Spleen (tissue), 11 donors: ENCODE results near the gene TMCC1. TPM values are rescaled to one million over a fixed set of nuclear protein-coding genes. Genes with fewer than 3 reads are reported as not detected.
"Not testable (repeated sequence)": the region's sequence is repeated elsewhere in the genome, so short reads cannot be mapped to it uniquely, and the experiment has no call there.

Experiments used
- DNase-seq: peaks from one replicate; pipeline ENCODE4 v3.0.0-alpha.2; 2020
- H3K27ac ChIP-seq, 8 donors: fragments of 200-600 bp; sonication (generic) in 7 of 8; 1 replicate in 4 of 8; 2 replicates in 4 of 8; pipeline versions ENCODE4 v1.5.0 to v1.8.0; 2016 to 2021; ENCODE audit warnings: inconsistent platforms in 4 of 8, mild to moderate bottlenecking in 4 of 8, moderate library complexity in 1 of 8
- H3K27me3 ChIP-seq, 7 donors: fragments of 200-600 bp; sonication (generic) in 6 of 7; replicated peaks in 1 of 7; 1 replicate in 4 of 7; 2 replicates in 3 of 7; pipeline versions ENCODE4 v1.5.0 to v1.8.0; 2016 to 2021; ENCODE audit warnings: inconsistent platforms in 3 of 7, mild to moderate bottlenecking in 1 of 7
- H3K36me3 ChIP-seq, 6 donors: fragments of 200-600 bp; sonication (generic) in 5 of 6; 1 replicate in 4 of 6; 2 replicates in 2 of 6; pipeline versions ENCODE4 v1.5.0 to v1.8.0; 2016 to 2021; ENCODE audit warnings: inconsistent platforms in 2 of 6
- H3K4me1 ChIP-seq, 6 donors: fragments of 200-600 bp; sonication (generic) in 5 of 6; 1 replicate in 3 of 6; 2 replicates in 3 of 6; pipeline versions ENCODE4 v1.5.0 to v1.8.0; 2016 to 2021; ENCODE audit warnings: inconsistent platforms in 3 of 6
- H3K4me3 ChIP-seq, 8 donors: fragments of 200-600 bp; sonication (generic) in 7 of 8; 1 replicate in 4 of 8; 2 replicates in 4 of 8; pipeline versions ENCODE4 v1.5.0 to v1.8.0; 2016 to 2021; ENCODE audit warnings: inconsistent platforms in 4 of 8, mild to moderate bottlenecking in 4 of 8, moderate library complexity in 2 of 8
- H3K9me3 ChIP-seq, 8 donors: fragments of 200-600 bp; sonication (generic) in 7 of 8; 1 replicate in 4 of 8; 2 replicates in 4 of 8; pipeline versions ENCODE4 v1.5.0 to v1.8.0; 2016 to 2021; ENCODE audit warnings: inconsistent platforms in 4 of 8
- CTCF ChIP-seq, 11 experiments: fragments of 200-600 bp in 7 of 11; fragments of 450-650 bp in 4 of 11; sonication (generic) in 4 of 11; IDR thresholded peaks in 8 of 11; conservative IDR thresholded peaks in 3 of 11; 1 replicate in 7 of 11; 2 replicates in 4 of 11; pipeline versions ENCODE4 v1.4.0 to v1.8.0; 2016 to 2021; ENCODE audit warnings: antibody characterized with exemption in 11 of 11, inconsistent platforms in 4 of 11, mild to moderate bottlenecking in 1 of 11
- POLR2A ChIP-seq, 3 donors: fragments of 450-650 bp; IDR thresholded peaks; one replicate each; pipeline ENCODE4 v1.5.1; 2017; ENCODE audit warnings: antibody characterized with exemption in 3 of 3, mild to moderate bottlenecking in 1 of 3
- POLR2AphosphoS5 ChIP-seq, 3 donors: sonication (generic); formaldehyde crosslinking; IDR thresholded peaks; one replicate each; pipeline ENCODE4 v1.5.1; 2017; ENCODE audit warnings: antibody characterized with exemption in 3 of 3
- WGBS, 5 donors: extraction: QIAGEN DNeasy Blood & Tissue Kit in 3 of 5; methylation state at CpG; one replicate each; pipeline versions ENCODE4 v1.1.5 to v1.1.7; 2013 to 2018; 5-methylcytosine and 5-hydroxymethylcytosine counted together
- intact Hi-C: fragments of 100-400 bp; cut with DNase I; formaldehyde crosslinking; loops from one replicate; pipeline ENCODE4 v1.15.0; 2023; ENCODE audit warnings: low total_unique reads
- polyA plus RNA-seq, 3 donors: library from polyadenylated mRNA; stranded (reverse); fragments of 200-250 nt; gene quantifications; one replicate each; pipeline ENCODE4 v1.2.1, GENCODE V29; 2013
- total RNA-seq, 7 donors: library from RNA; depleted of rRNA in 3 of 7; stranded (reverse); fragments of >200 nt in 3 of 7; fragmentation: NEBNext Ultra II Directional in 4 of 7; extraction: Animal tissue kit (Norgen Biotek cat#: 25700) in 4 of 7; gene quantifications; one replicate each; pipeline versions ENCODE4 v1.1.0 to v1.2.1, GENCODE V29; 2016 to 2021
- donor health status: healthy with polysubstance abuse.
- donor health status: DM: no; HTN: no; CAD: no; lungs with moderate emphysema.
- donor health status: DM: no; HTN: no; CAD: no.
- donor health status: Bipolar disorder and iron deficiency.
- donor health status: healthy.
- donor health status: DM: no; HTN: no; CAD: no.
- donor health status: DM: yes; HTN: yes; CAD: no.

The TMCC1 gene
- total and polyA plus RNA-seq, 10 donors: 4.5 to 45.5 (median 32.5) TPM

- 95 to 99% (median 97%) methylated on average over 4 of the region's 4 CpGs for WGBS, 5 donors
- H3K9me3 ChIP-seq: no peaks in the 10 kb centered on the region
Measured at GRCh38 chr3:129859272-129859671, 34.2 kb downstream of the TMCC1 start.

GRCh38 chr3:129857899-129858298 is 35.6 kb downstream of the TMCC1 start:
- whole genome bisulfite sequencing, 5 donors: 67 to 92% (median 79%) methylated on average over 1 of the region's 1 CpG
- Histone ChIP-seq H3K9me3 (no peaks in the 10 kb centered on the region), H3K36me3 (peaks cover 0 to 30% (median 0%) of the 10 kb centered on the region in 6 donors), H3K4me1 (peaks cover 0 to 39% (median 12%) of the 10 kb centered on the region in 6 donors), H3K27me3 (no peaks in the 10 kb centered on the region), H3K4me3 (no peak overlapping the region), H3K27ac (peak overlapping the region in 1 of 8 donors; percentile 8)
- TF ChIP-seq POLR2AphosphoS5 (IDR thresholded peaks at IDR 0.05): no peak
- DNase-seq: no peak
- intact Hi-C loops: no loop called here

More at GRCh38 chr3:129859272-129859671, 34.2 kb downstream of the TMCC1 start:
- H3K4me3 ChIP-seq: no peak overlapping the region
- H3K27me3 ChIP-seq: no peaks in the 10 kb centered on the region
- intact Hi-C loops: no loop called here
- TF ChIP-seq CTCF (IDR thresholded peaks at IDR 0.05 in 8 of 11, conservative IDR thresholded peaks at IDR 0.05 in 3 of 11) (no peak), POLR2AphosphoS5 (IDR thresholded peaks at IDR 0.05) (no peak), POLR2A (IDR thresholded peaks at IDR 0.05) (no peak)
- peaks cover 0 to 36% (median 0%) of the 10 kb centered on the region in 6 donors for H3K36me3 ChIP-seq
- H3K4me1 ChIP-seq: peaks cover 0 to 38% (median 12%) of the 10 kb centered on the region in 6 donors
- no peak overlapping the region for H3K27ac ChIP-seq
- no peak for DNase-seq

- Histone ChIP-seq H3K4me1 (peaks cover 0 to 42% (median 12%) of the 10 kb centered on the region in 6 donors), H3K36me3 (peaks cover 0 to 34% (median under 1%) of the 10 kb centered on the region in 6 donors), H3K27ac (peak overlapping the region in 4 of 8 donors; percentile 45 to 71 (median 62))
- H3K9me3 ChIP-seq, H3K27me3 ChIP-seq, DNase-seq, H3K4me3 ChIP-seq, intact Hi-C loops: not testable (repeated sequence)
- 49 to 64% (median 54%) methylated on average over 5 of the region's 5 CpGs for WGBS, 5 donors
Measured at GRCh38 chr3:129856790-129857189, 36.7 kb downstream of the TMCC1 start.

GRCh38 chr3:129855832-129856419 is 37.6 kb downstream of the TMCC1 start:
- TF ChIP-seq CTCF (IDR thresholded peaks at IDR 0.05 in 8 of 11, conservative IDR thresholded peaks at IDR 0.05 in 3 of 11) (no peak), POLR2A (IDR thresholded peaks at IDR 0.05) (no peak), POLR2AphosphoS5 (IDR thresholded peaks at IDR 0.05) (no peak)
- Histone ChIP-seq H3K9me3 (peaks cover 0 to under 1% (median 0%) of the 10 kb centered on the region in 8 donors), H3K27me3 (no peaks in the 10 kb centered on the region), H3K27ac (peak overlapping the region in 6 of 8 donors; percentile 24 to 71 (median 50)), H3K4me1 (peaks cover 0 to 42% (median 12%) of the 10 kb centered on the region in 6 donors), H3K4me3 (no peak overlapping the region), H3K36me3 (peaks cover 0 to 34% (median 3%) of the 10 kb centered on the region in 6 donors)
- DNase-seq: no peak
- WGBS, 5 donors: 54 to 80% (median 63%) methylated on average over 5 of the region's 5 CpGs
- intact Hi-C loops: no loop called here

GRCh38 chr3:129855170-129855831 is 38.2 kb downstream of the TMCC1 start:
- intact Hi-C loops: no loop called here
- TF ChIP-seq POLR2A (IDR thresholded peaks at IDR 0.05) (no peak), POLR2AphosphoS5 (IDR thresholded peaks at IDR 0.05) (no peak), CTCF (IDR thresholded peaks at IDR 0.05 in 8 of 11, conservative IDR thresholded peaks at IDR 0.05 in 3 of 11) (no peak)
- WGBS, 5 donors: 75 to 91% (median 83%) methylated on average over 2 of the region's 2 CpGs
- Histone ChIP-seq H3K4me3 (no peak overlapping the region), H3K27ac (peak overlapping the region in 6 of 8 donors; percentile 16 to 71 (median 50)), H3K36me3 (peaks cover 0 to 34% (median 5%) of the 10 kb centered on the region in 6 donors), H3K9me3 (peaks cover 0 to 3% (median 0%) of the 10 kb centered on the region in 8 donors), H3K27me3 (no peaks in the 10 kb centered on the region), H3K4me1 (peaks cover 0 to 42% (median 12%) of the 10 kb centered on the region in 6 donors)
- DNase-seq: no peak
